ENCODE data around the gene MFF.
"Not testable (repeated sequence)": the region's sequence is repeated elsewhere in the genome, so short reads cannot be mapped to it uniquely, and the experiment has no call there.

MFF gene

DNA sequence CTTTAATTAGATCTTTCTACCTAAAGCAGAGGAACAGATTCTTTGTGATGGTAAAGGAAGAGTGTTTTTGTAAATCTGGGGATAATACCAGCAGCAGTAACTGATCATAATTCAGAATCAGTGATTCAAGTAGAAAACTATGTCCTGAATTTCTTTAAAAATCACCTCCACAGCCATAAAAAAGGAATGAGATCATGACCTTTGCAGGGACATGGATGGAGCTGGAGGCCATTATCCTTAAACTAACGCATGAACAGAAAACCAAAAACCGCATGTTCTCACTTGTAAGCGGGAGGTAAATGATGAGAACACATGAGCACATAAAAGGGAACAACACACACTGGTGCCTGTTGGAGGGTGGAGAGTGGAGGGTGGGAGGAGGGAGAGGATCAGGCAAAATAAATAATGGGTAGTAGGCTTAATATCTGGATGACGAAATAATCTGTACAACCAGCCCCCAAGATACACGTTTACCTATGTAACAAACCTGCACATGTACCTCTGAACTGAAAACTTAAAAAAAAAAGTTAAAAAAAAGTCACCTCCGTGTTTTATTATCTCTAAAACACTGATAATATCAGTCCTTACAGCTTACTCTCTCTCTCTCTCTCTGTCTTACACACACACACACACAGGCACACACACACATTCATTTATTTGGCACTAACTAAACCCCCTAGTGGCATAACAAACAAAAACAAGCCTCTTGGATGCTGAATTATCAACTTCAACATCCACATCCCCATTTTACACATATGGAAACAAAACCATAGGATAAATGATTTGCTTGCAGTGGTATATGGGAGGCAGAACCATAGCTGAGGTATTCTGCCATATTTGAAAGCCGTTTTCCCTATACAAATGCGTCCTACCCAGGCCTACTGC is 52.7 kb downstream of the MFF start:
- DNase-seq (ENCODE audit: low read depth in 2 of 2) = no peak

GRCh38 chr2:227378371-227378782 is 53.3 kb downstream of the MFF start:
- DNase-seq (ENCODE audit: low read depth in 2 of 2) = no peak

GRCh38 chr2:227379095-227379494 is 54.0 kb downstream of the MFF start, which contains the start of gene TM4SF20:
Gene TM4SF20, minus strand, starts transcription at chr2:227379306. Its CDS starts 38 bp downstream, at chr2:227379268.
- DNase-seq (ENCODE audit: low read depth in 2 of 2) = no peak

DNA sequence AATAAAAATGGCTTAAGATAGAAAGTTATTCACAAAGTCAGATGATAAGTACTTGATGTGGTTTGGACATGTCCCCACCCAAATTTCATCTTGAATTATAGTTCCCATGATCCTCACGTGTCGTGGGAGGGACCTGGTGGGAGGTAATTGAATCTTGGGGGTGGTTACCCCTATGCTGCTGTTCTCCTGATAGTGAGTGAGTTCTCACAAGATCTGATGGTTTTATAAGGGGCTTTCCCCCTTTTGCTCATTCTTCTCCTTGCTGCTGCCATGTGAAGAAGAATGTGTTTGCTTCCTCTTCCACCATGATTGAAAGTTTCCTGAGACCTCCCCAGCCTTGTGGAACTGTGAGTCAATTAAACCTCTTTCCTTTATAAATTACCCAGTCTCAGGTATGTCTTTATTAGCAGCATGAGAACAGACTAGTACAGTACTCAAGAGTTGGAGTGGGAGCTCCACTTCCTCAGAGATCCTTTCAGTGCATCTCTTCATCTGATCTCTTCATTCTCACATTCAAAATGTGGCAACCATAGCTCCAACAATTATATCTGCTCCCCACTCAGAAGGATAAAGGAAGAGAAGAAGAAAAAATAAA is 57.3 kb downstream of the MFF start:
- DNase-seq (ENCODE audit: low read depth in 2 of 2) = not testable (repeated sequence)

DNA sequence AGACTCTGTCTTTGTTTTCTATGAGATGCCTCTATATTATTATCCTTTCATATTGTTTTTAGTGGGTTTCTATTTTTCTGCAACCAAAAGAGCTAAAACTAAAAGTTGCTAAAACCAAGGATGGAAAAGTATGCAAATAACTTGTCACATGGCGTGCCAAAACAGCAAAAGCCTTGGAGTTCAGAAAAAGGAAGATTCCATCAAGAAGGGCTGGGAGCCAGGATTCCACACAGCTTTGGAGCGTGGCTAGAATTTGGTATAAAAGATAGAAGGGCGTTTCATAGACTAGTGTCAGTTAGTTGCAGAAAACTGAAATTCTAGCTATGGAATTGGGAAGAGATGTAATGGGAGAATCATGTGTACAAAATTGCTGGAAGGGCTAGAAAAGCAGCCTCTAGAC is 58.6 kb downstream of the MFF start:
- no peak for DNase-seq (ENCODE audit: low read depth in 2 of 2)

DNA sequence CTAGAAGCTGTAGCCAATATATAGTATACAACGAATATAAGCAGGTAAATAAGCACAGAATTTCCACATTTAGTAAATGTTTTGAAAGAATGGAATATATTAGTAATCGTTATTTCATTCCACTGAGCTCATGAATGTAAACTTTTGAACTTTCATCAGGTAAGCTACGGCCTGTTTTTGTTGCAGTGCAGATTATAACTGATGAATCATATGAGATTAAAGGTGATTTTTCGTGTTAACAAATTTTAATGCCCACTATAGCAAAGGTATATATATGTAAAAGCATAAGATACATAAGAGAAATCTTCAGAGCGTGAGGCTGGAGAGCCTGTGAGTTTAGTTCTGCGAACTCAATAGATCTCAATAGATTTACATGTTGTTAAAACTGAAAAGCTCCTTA is 61.6 kb downstream of the MFF start:
- no peak for DNase-seq (ENCODE audit: low read depth in 2 of 2)

DNA sequence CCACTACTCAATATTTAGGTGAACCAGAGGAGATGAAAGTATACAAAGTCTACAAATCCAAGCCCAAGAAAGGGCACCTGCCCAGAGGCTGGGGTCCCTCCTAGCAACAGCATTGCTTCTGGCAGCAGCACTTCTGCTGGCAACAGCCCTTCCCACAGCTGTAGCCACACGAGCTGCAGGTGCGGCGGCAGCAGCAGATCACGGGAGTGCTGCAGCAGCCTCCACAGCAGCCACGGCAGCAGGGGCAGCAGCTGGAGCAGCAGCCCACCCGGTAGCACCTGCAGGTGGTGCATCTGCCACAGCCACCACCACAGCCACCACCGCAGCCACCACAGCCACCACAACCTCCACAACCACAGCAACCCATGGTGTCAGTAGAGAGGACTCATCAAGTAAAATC is 62.5 kb downstream of the MFF start, which contains the start of gene SCYGR1:
SCYGR1 (minus strand) TSS at position 367 of the 400 bp plus-strand sequence; CDS start at position 367, 0 bp downstream.
- DNase-seq (ENCODE audit: low read depth in 2 of 2) = not testable (repeated sequence)

DNA sequence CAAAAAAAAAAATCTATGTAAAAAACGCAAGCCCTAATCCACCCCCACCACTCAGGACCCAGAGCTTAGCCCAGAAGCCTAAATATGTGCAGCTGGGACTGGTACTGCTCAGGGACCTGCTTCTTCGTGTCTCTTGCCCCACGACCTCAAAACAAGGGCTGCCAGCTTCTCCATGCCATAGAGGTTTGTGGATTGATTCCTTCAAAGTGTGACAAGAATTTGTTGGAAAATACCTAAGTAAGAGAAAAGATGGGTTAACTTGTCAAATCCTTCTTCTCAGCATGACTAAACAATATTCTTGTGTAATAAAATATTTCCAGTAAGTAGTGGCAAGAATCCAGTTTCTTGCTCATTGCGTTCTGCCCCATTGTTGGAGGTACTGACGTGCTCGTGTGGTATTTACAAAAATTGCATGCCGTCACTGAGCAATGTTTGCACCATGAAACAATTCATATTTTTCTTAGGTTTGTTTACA is 63.5 kb downstream of the MFF start:
- DNase-seq (ENCODE audit: low read depth in 2 of 2) = no peak

DNA sequence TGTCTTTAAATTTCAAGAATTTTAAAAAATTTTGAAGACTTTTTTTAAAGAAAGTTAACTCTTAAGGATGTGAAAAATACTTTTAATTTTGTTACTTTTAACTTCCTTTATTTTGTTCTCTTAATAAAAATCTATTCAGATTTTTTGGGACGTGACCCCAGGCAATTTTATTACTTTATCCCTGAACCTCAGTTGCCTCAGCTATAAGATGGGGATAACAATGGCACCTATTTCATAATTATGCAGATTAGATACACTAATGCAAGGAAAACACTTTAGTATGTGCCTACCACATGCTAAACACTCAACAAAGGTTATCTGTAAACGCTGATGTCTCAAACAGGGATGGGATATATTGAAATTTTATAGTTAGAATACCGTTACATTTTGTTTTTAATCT is 64.2 kb downstream of the MFF start:
- DNase-seq (ENCODE audit: low read depth in 2 of 2) = no peak

- no peak for DNase-seq (ENCODE audit: low read depth in 2 of 2)
Observed at GRCh38 chr2:227389661-227390060, 64.6 kb downstream of the MFF start.

GRCh38 chr2:227390468-227391256 is 65.6 kb downstream of the MFF start:
- DNase-seq (ENCODE audit: low read depth in 2 of 2) = no peak

DNA sequence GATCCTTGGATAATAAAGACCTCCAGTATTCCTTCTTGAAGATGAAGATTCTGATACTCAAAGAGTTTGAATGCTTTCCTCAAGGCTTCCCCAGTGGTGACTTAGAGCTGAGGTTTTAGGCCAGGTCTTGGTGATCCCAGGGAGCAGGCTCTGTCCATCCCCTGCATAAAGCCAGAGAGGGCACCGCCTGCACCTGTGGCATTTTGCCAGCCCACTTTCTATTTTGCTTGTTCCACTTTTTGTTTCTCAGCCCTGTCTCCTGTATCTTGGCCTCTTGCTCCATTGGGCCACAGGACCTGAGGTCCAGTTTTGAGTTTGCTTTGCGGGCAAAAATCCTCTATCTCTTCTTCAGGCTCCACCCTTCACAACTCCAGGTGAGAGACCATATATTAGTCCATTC is 69.3 kb downstream of the MFF start:
- DNase-seq (ENCODE audit: low read depth in 2 of 2) = no peak

- no peak for DNase-seq (ENCODE audit: low read depth in 2 of 2)
Observed at GRCh38 chr2:227395556-227395955, 70.5 kb downstream of the MFF start.

DNA sequence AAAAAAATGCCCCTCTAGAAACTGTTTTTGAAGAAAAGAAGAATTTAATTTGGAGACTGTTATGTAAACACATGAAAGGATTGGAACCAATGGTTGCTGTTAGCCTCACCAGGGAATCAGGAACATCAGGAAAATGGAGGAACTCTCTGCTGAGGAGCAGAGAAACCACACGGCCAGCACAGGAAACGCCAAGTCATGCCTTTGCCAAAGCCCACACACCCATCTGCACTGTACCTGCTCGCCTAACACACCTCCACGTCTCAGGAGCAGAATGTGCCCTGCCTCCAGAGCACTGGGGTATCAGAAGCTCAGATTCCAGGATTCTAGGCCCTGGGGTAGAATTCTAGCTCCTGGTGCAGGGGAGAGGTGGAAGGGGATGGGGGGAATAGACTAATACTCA is 72.5 kb downstream of the MFF start:
- no peak for DNase-seq (ENCODE audit: low read depth in 2 of 2)

- no peak for DNase-seq (ENCODE audit: low read depth in 2 of 2)
Observed at GRCh38 chr2:227398684-227399670, 73.9 kb downstream of the MFF start.

GRCh38 chr2:227401550-227401949 is 76.5 kb downstream of the MFF start:
- DNase-seq (ENCODE audit: low read depth in 2 of 2) = no peak

- DNase-seq (ENCODE audit: low read depth in 2 of 2) = no peak
Observed at GRCh38 chr2:227402321-227402720, 77.3 kb downstream of the MFF start.

GRCh38 chr2:227402959-227403358 is 77.9 kb downstream of the MFF start:
- no peak for DNase-seq (ENCODE audit: low read depth in 2 of 2)

- DNase-seq (ENCODE audit: low read depth in 2 of 2) = no peak
Observed at GRCh38 chr2:227404585-227405271, 79.7 kb downstream of the MFF start.

Measured in stimulated activated CD4-positive, alpha-beta T cell treated with anti-CD3 and anti-CD28 coated beads, Interleukin-15, amount 100 ng/mL, for 48 hours (primary cell).